ENCODE measurements around the gene STMND1.
A peak's percentile ranks its signal among the peaks of the same experiment; 100 is the strongest.
"Not testable (repeated sequence)": the region's sequence is repeated elsewhere in the genome, so short reads cannot be mapped to it uniquely, and the experiment has no call there.

The STMND1 gene

GRCh38 chr6:17101422-17102257 is at the start of gene STMND1:
Gene STMND1, plus strand, starts transcription at chr6:17102050. Its CDS starts 208 bp downstream, at chr6:17102258.
- DNase-seq, result no peak

DNA sequence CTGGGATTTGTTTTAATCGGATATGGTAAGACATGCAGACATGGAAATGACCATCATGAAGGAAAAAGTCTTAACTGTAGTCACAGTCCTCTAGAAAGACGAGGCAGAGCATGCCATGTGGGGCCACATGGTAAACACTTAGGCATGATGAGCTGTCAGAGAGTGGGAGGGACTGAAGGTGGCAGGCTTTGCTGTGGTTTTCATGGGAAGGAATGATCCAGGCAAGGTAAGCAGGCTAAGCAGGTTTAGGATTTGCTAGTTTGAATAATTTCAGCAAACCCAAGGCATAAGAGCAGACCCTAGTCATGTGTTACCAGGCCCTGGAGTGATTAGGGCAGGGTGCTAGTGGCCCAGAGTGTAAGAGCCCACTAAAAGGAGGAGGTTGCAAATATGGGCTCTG is 47.2 kb upstream of the STMND1 start:
- no peak for DNase-seq

DNA sequence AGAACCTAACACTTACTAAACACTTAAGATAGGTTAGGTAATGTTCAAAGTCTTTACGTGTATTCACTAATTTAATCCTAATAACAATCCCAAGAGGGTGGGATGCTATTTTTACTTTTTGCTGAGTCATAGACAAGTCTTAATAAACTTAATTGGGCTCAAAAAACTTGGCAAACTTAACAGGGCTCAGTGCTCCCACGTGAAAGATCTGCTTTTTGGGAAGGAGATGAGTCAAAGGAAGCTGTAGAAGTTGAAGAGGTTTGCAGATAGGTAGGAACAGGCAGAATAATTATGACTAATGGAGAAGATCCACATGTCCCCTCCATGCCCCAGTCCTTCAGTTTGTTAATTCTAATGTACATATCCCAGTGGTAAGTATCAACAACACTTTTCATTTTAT is 44.5 kb upstream of the STMND1 start:
- DNase-seq, result no peak

GRCh38 chr6:17058550-17058949 is 43.3 kb upstream of the STMND1 start:
- no peak for DNase-seq

GRCh38 chr6:17059022-17059421 is 42.8 kb upstream of the STMND1 start:
- DNase-seq, result no peak

GRCh38 chr6:17059850-17060249 is 42.0 kb upstream of the STMND1 start:
- DNase-seq, result no peak

DNA sequence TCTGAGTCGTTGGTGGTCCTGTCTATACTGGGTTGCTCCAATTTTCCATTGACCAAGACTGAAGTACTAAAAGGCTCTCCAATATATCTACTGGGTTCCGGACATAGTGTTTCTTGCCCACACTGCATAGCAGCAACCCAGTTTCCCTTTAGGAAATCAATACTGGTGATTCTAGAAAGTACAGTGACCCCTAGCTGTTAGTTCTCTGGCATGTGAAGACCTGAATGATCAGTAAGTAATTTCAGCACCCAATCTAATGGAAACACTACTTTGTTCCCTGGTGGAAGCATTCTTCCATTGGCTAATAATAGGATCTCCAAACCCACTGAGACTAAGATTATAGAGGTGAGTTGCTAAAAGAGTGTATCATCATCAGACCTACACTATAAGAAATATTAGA is 40.8 kb upstream of the STMND1 start:
- no peak for DNase-seq

- peak; percentile 57 for DNase-seq
These were observed 38.9 kb upstream of the STMND1 start for GRCh38 chr6:17062871-17063440.

DNA sequence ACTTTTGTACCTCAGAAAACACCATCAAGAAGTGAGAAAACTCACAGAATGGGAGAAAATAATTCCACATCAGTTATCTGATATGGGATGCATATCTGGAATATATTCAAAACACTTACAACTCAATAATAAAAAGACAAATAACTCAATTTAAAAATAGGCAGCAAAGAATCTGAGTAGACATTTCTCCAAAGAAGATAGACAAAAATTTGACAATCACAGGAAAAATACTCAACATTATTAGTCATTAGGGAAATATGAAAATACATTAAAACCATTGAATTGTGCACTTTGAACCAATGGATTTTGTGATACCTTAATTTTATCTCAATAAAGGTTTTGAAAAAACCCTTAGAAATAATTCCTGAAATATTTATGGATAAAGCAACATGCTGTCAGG is 36.9 kb upstream of the STMND1 start:
- no peak for DNase-seq

GRCh38 chr6:17066610-17067009 is 35.2 kb upstream of the STMND1 start:
- DNase-seq, result no peak

GRCh38 chr6:17068972-17069371 is 32.9 kb upstream of the STMND1 start:
- DNase-seq, result not testable (repeated sequence)

- DNase-seq, result not testable (repeated sequence)
These were observed 31.4 kb upstream of the STMND1 start for GRCh38 chr6:17070400-17070799.

- not testable (repeated sequence) for DNase-seq
These were observed 28.3 kb upstream of the STMND1 start for GRCh38 chr6:17073596-17073995.

DNA sequence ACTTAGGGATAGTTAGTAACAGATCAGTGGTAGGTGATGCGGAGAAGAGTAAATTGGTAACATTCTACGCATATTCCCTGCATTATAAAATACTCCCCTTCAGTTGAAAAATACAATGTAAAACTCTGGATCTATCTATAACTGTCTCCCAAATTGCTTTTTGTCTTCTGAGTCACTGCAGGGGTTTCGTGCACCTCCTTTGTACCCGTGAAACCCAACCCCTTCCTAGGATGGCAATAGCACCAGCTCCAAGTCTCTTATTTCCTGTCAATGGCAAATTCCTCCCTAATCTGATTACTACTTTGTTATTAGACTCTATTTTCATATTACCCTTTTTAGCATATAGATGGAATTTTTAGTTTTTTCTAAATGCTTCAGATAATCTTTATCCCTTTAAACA is 20.6 kb upstream of the STMND1 start:
- no peak for DNase-seq

DNA sequence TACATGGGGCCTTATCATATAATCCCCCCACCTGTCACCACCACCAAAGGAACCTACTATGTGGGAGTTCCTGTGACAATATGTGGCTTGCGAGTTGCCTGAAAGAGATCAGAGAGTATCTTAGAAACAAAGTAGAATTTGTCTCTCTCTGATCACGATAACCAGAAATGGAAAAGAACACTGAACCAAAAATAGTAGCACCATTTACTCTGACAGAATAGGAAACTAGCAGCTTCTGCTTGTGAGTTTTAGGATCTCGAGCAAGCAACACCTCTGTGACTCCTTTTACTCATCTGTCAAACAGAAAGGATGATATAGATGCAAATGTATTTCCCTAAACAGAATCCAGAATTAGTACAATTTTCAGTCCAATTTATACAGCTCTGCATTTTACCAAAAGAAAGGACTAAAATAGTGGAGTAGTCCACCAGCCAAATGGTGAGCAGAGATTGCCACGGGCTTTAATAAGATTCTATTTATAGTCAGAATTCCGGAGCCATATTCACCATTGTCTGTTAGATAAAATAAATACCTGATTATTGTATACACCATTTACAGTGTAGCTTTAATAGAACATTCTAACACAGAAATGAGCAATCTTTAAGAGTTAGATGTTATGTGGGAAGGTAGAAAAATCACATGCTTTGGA is 19.9 kb upstream of the STMND1 start:
- DNase-seq, result no peak

GRCh38 chr6:17083397-17083796 is 18.5 kb upstream of the STMND1 start:
- DNase-seq, result no peak

DNA sequence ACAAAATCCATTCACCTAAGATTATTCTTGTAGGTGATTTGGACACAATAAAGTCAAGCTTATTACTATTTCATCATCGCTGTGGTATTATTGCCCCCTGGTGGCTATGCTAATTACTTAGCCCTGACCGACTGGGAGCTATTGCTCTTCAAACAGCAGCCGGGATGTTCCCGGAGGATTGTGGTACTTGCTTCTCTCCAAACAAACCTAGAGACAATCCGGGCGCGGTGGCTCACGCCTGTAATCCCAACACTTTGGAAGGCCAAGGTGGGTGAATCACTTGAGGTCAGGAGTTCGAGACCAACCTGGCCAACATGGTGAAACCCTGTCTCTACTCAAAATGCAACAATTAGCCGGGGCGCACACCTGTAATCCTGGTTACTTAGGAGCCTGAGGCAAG is 15.4 kb upstream of the STMND1 start:
- peak; percentile 58 for DNase-seq

GRCh38 chr6:17088091-17088611 is 13.7 kb upstream of the STMND1 start:
- DNase-seq, result no peak

DNA sequence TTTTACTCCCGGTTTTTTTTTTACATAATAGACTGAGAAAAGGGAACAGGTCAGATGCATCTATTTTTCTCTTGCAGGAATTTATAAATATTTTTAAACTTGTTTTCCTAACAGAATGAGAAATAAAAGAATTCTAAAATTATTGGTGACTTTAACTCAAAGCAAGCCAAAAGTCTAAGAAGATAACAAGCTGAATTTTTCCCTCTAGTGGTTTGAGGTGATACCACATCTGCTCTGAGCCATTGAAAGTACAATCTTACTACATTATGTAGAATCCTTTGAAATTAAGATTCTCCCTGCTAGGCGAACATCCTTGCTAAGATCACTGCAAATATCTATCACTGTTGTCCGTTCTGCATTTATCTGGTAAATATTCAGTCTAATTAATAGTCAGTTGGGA is 10.7 kb upstream of the STMND1 start:
- no peak for DNase-seq

DNA sequence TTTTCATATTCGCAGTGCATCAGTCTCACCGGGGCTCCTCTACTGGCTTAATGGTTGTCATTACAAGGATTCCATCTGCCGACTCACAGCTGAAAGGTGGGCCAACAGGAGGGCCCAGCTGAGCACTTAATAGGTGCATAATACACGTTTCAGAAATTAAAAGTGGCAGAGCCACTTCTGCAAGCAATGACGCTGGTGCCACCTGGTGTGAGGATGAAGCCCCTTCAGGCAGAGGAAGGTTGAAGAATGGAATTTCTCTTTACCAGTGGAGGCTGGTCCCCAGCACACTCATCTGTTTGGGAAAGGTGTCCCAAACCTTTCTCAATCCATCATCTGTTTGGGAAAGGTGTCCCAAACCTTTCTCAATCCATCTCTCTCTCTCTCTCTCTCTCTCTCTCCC is 8.2 kb upstream of the STMND1 start:
- no peak for DNase-seq

- DNase-seq, result no peak
These were observed 5.8 kb upstream of the STMND1 start for GRCh38 chr6:17096096-17096495.

DNA sequence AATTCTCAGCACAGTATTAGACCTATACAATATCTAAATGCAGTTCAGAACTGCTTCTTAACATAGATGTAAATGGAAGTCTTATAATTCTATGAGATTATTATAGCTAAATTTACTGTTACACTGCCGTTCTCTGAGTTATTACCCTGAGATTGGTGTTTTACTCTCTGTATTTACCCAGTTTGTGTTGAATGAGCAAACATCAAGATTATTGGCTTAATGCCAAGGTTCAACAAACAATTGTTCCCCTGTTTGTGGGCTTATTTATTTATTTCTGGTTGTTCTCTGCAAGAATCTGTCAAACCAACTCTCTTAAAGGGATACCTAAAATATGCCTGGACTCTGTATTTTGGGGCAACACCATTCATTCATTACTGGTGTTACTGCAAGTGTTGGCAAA is 5.2 kb upstream of the STMND1 start:
- no peak for DNase-seq

DNA sequence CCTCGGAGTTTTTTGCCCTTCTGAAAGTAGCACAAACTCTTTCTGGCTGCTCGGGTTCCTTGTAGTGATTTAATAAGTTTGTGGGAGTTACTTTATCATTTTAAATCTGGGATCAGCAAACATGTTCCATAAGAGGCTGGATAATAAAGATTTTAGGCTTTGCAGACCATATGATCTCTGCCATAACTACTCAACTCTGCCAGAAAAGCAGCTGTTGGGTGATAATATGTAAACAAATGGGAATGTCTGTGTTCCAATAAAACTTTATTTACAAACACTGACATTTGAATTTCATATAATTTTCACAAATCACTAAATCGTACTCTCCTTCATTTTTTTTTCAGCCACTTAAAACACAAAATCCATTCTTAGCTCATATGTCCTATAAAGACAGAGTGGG is 3.9 kb upstream of the STMND1 start:
- no peak for DNase-seq

DNA sequence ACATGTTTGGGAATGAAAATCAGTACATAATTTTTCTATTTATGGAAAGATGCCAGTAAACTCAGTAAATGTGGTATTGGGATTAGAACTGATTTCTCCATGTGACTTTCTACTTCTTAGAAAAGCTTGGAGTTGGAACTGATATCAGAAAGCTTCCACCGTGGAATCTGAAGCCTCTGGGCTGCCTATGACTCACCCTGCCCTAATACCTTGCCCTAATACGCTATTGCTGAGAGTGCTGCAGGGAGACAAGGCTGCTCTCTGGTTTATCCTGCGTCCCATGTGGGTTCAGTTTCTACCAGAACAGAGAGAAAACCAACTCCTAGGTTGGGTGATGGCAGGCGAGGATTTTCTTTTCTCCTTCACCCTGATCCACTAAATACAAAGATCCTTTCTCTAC is 3.3 kb upstream of the STMND1 start:
- no peak for DNase-seq

Data from inflammatory macrophage treated with lipopolysaccharide for 4 hours (primary cell).